CD1c-positive myeloid dendritic cell (primary cell): ENCODE results near the gene CTPS2.
"Not testable (repeated sequence)": the region's sequence is repeated elsewhere in the genome, so short reads cannot be mapped to it uniquely, and the experiment has no call there.

ENCODE experiments used
- DNase-seq: peaks from one replicate; pipeline ENCODE4 v3.0.0-alpha.2; 2016; ENCODE audit errors: extremely low spot score

Gene CTPS2

GRCh38 chrX:16653424-16653823 lies 59.0 kb downstream of the CTPS2 start:
- no peak for DNase-seq

- no peak for DNase-seq
Measured at GRCh38 chrX:16651391-16652024, 61.0 kb downstream of the CTPS2 start.

- DNase-seq = no peak
Measured at GRCh38 chrX:16649858-16650257, 62.6 kb downstream of the CTPS2 start, which contains the start of gene S100G. TSS of gene S100G (plus strand) at chrX:16650158. CDS start at chrX:16651007, 849 bp downstream.

GRCh38 chrX:16646366-16647138 lies 65.9 kb downstream of the CTPS2 start:
- DNase-seq = no peak

- DNase-seq = no peak
Measured at GRCh38 chrX:16643176-16643575, 69.3 kb downstream of the CTPS2 start.

- DNase-seq = no peak
Measured at GRCh38 chrX:16640823-16641222, 71.6 kb downstream of the CTPS2 start.

GRCh38 chrX:16639966-16640365 lies 72.5 kb downstream of the CTPS2 start:
- DNase-seq = no peak

- DNase-seq = no peak
Measured at GRCh38 chrX:16638533-16638932, 73.9 kb downstream of the CTPS2 start.

- no peak for DNase-seq
Measured at GRCh38 chrX:16635596-16635995, 76.9 kb downstream of the CTPS2 start.

GRCh38 chrX:16635040-16635439 lies 77.4 kb downstream of the CTPS2 start:
- no peak for DNase-seq

- no peak for DNase-seq
Measured at GRCh38 chrX:16633754-16634153, 78.7 kb downstream of the CTPS2 start.

GRCh38 chrX:16629909-16630308 lies 82.6 kb downstream of the CTPS2 start:
- DNase-seq = no peak

- no peak for DNase-seq
Measured at GRCh38 chrX:16628946-16629595, 83.4 kb downstream of the CTPS2 start.

GRCh38 chrX:16628511-16628910 lies 84.0 kb downstream of the CTPS2 start:
- DNase-seq = not testable (repeated sequence)

- no peak for DNase-seq
Measured at GRCh38 chrX:16619024-16619423, 93.4 kb downstream of the CTPS2 start.

- DNase-seq = no peak
Measured at GRCh38 chrX:16618422-16618821, 94.0 kb downstream of the CTPS2 start.

GRCh38 chrX:16617382-16617781 lies 95.1 kb downstream of the CTPS2 start:
- no peak for DNase-seq

- no peak for DNase-seq
Measured at GRCh38 chrX:16612257-16612897, 100.1 kb downstream of the CTPS2 start.

GRCh38 chrX:16610654-16611053 lies 101.8 kb downstream of the CTPS2 start:
- DNase-seq = not testable (repeated sequence)

- no peak for DNase-seq
Measured at GRCh38 chrX:16610121-16610621, 102.3 kb downstream of the CTPS2 start.

GRCh38 chrX:16606142-16606720 lies 106.2 kb downstream of the CTPS2 start:
- DNase-seq = no peak

- no peak for DNase-seq
Measured at GRCh38 chrX:16604337-16604736, 108.1 kb downstream of the CTPS2 start.
